Activated CD4-positive, CD25-positive, alpha-beta regulatory T cell treated with anti-CD3 and anti-CD28 coated beads, Interleukin-2, amount 50 U/mL, for 24 hours (primary cell): ENCODE results near the gene SH3GL3.

Source experiments
- ATAC-seq, 2 donors: fragments of 150-1000 bp; cut with Tn5 transposase; one replicate each; pipeline ENCODE4 v1.10.0; 2021; ENCODE audit warnings: mild to moderate bottlenecking in 1 of 2, moderate library complexity in 1 of 2

Gene SH3GL3

GRCh38 chr15:83462953-83463433 lies 15.9 kb downstream of the SH3GL3 start:
- ATAC-seq, result no peak

GRCh38 chr15:83470887-83471286 lies 23.7 kb downstream of the SH3GL3 start:
- ATAC-seq, result no peak

- no peak for ATAC-seq
Measured at GRCh38 chr15:83471307-83471866, 24.2 kb downstream of the SH3GL3 start.

GRCh38 chr15:83472151-83472550 lies 25.0 kb downstream of the SH3GL3 start:
- ATAC-seq, result no peak

- ATAC-seq, result no peak
Measured at GRCh38 chr15:83472797-83473196, 25.7 kb downstream of the SH3GL3 start.

GRCh38 chr15:83474578-83474977 lies 27.4 kb downstream of the SH3GL3 start:
- ATAC-seq, result no peak

- ATAC-seq, result no peak
Measured at GRCh38 chr15:83475551-83475950, 28.4 kb downstream of the SH3GL3 start.

GRCh38 chr15:83476066-83476465 lies 28.9 kb downstream of the SH3GL3 start:
- ATAC-seq, result no peak

GRCh38 chr15:83476708-83477107 lies 29.6 kb downstream of the SH3GL3 start:
- no peak for ATAC-seq

- ATAC-seq, result no peak
Measured at GRCh38 chr15:83477172-83477807, 30.1 kb downstream of the SH3GL3 start.

GRCh38 chr15:83477808-83478537 lies 30.8 kb downstream of the SH3GL3 start:
- no peak for ATAC-seq

- no peak for ATAC-seq
Measured at GRCh38 chr15:83483612-83484011, 36.5 kb downstream of the SH3GL3 start.

GRCh38 chr15:83484636-83485035 lies 37.5 kb downstream of the SH3GL3 start:
- ATAC-seq, result no peak

- ATAC-seq, result no peak
Measured at GRCh38 chr15:83486363-83486762, 39.2 kb downstream of the SH3GL3 start.

GRCh38 chr15:83487519-83487918 lies 40.4 kb downstream of the SH3GL3 start:
- no peak for ATAC-seq

- no peak for ATAC-seq
Measured at GRCh38 chr15:83489690-83490089, 42.5 kb downstream of the SH3GL3 start.

- ATAC-seq, result no peak
Measured at GRCh38 chr15:83491486-83491885, 44.3 kb downstream of the SH3GL3 start.

- ATAC-seq, result no peak
Measured at GRCh38 chr15:83496766-83497165, 49.6 kb downstream of the SH3GL3 start.

GRCh38 chr15:83498374-83498773 lies 51.2 kb downstream of the SH3GL3 start:
- no peak for ATAC-seq

- no peak for ATAC-seq
Measured at GRCh38 chr15:83498801-83499200, 51.7 kb downstream of the SH3GL3 start.

- ATAC-seq, result no peak
Measured at GRCh38 chr15:83499476-83499875, 52.3 kb downstream of the SH3GL3 start.

- no peak for ATAC-seq
Measured at GRCh38 chr15:83503595-83504364, 56.6 kb downstream of the SH3GL3 start.

- ATAC-seq, result no peak
Measured at GRCh38 chr15:83504365-83504764, 57.2 kb downstream of the SH3GL3 start.
